Activated CD8-positive, alpha-beta T cell treated with anti-CD3 and anti-CD28 coated beads for 36 hours (primary cell): ENCODE measurements around the gene ITGA2B. TPM values are rescaled to one million over a fixed set of nuclear protein-coding genes. Genes with fewer than 3 reads are reported as not detected.

ENCODE experiments used
- ATAC-seq: fragments of 200-7000 bp; cut with Tn5 transposase; one replicate; pipeline ENCODE4 v1.10.0; 2021; ENCODE audit warnings: mild to moderate bottlenecking, moderate library complexity
- CTCF ChIA-PET: fragments of 350-600 bp; sonication (Branson Sonifier 250); formaldehyde crosslinking; loops from one replicate; lab custom pipeline; 2021; ENCODE audit warnings: antibody characterized with exemption; lab: Charles Lee
- POLR2A ChIA-PET: fragments of 350-600 bp; sonication (Branson Sonifier 250); formaldehyde crosslinking; loops from one replicate; lab custom pipeline; 2021; ENCODE audit warnings: antibody characterized with exemption; lab: Charles Lee
- DNase-seq: peaks from one replicate; pipeline ENCODE4 v3.0.0-alpha.2; 2020
- H3K27ac Mint-ChIP-seq: one replicate; pipeline ENCODE4 v1.8.0; 2021; ENCODE audit warnings: mild to moderate bottlenecking, mixed read lengths
- H3K27me3 Mint-ChIP-seq: one replicate; pipeline ENCODE4 v1.8.0; 2021; ENCODE audit warnings: mixed read lengths
- H3K36me3 Mint-ChIP-seq: one replicate; pipeline ENCODE4 v1.8.0; 2021; ENCODE audit warnings: low read depth, mixed read lengths
- H3K4me1 Mint-ChIP-seq: one replicate; pipeline ENCODE4 v1.8.0; 2021; ENCODE audit warnings: low read depth, mixed read lengths
- H3K4me3 Mint-ChIP-seq: one replicate; pipeline ENCODE4 v1.8.0; 2021; ENCODE audit warnings: mild to moderate bottlenecking, moderate library complexity, mixed read lengths
- H3K9me3 Mint-ChIP-seq: one replicate; pipeline ENCODE4 v1.8.0; 2021; ENCODE audit warnings: mixed read lengths
- CTCF ChIP-seq: fragments of 200-600 bp; IDR thresholded peaks from one replicate; pipeline ENCODE4 v1.8.0; 2022; ENCODE audit warnings: antibody characterized with exemption, mild to moderate bottlenecking
- intact Hi-C: fragments of 100-400 bp; cut with micrococcal nuclease; formaldehyde crosslinking; loops from one replicate; pipeline ENCODE4 v1.10.0; 2022
- total RNA-seq, 2 experiments: library from RNA; stranded (reverse); gene quantifications; one replicate each; pipeline ENCODE4 v1.2.3, GENCODE V29; 2021

The ITGA2B gene
- total RNA-seq, 2 experiments from 2014 or later, result 1.1 to 1.7 TPM

DNA sequence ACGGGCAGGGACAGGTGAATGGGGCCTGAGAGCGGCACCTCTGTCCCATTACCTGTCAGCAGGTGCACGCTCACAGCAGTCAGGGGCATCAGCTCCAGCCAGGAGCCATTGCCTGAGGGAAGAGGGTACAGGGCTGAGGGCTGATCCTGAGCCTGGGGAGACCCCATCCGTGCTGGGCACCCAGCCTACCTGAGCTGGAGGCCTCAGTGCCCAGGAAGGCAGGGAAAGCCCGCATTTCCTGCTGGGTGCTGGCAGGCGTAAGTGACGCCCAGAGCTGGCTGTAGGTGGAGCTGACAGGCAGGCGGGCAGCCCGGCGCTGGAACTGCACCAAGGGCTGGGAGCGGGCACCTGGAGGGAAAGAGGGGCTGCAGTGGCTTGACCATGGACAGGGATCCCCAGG lies 33.2 kb downstream of the ITGA2B start:
- no peaks in the 10 kb centered on the region for H3K27me3 Mint-ChIP-seq
- H3K4me1 Mint-ChIP-seq, result no peaks in the 10 kb centered on the region
- intact Hi-C loops, result no loop called here
- H3K27ac Mint-ChIP-seq, result no peak overlapping the region
- ChIA-PET POLR2A (interaction anchor here (1.5 kb wide), 1 partner anchor 21 kb away, joined by 3 read pairs; no protein-coding TSS in a partner anchor), CTCF (interaction anchor here (1.2 to 3.5 kb wide), 4 partner anchors 11 to 19 kb away, joined by 4 to 14 read pairs (median 9); partner anchors contain the start of gene GRN)
- ATAC-seq, result no peak
- H3K4me3 Mint-ChIP-seq, result no peak overlapping the region
- DNase-seq, result no peak
- H3K9me3 Mint-ChIP-seq, result no peaks in the 10 kb centered on the region
- peaks cover 2% of the 10 kb centered on the region for H3K36me3 Mint-ChIP-seq
- no peak for TF ChIP-seq CTCF

GRCh38 chr17:44355642-44356099 lies 33.8 kb downstream of the ITGA2B start:
- no peak for ATAC-seq
- POLR2A ChIA-PET, result interaction anchor here (1.3 to 1.5 kb wide), 2 partner anchors 21 to 156 kb away, joined by 3 to 4 read pairs; partner anchors contain the start of gene ATXN7L3

GRCh38 chr17:44354582-44355561 lies 34.6 kb downstream of the ITGA2B start:
- CTCF ChIA-PET, result interaction anchor here (0.5 to 6.2 kb wide), 22 partner anchors 7 to 169 kb away, joined by 3 to 51 read pairs (median 4); partner anchors contain the start of genes FAM171A2, GRN and TMUB2
- DNase-seq (peak; percentile 77), ATAC-seq (peak; percentile 55)
- Mint-ChIP-seq H3K4me3 (peak overlapping the region; percentile 64), H3K4me1 (no peaks in the 10 kb centered on the region), H3K9me3 (no peaks in the 10 kb centered on the region), H3K27ac (no peak overlapping the region), H3K27me3 (no peaks in the 10 kb centered on the region), H3K36me3 (peaks cover 2% of the 10 kb centered on the region)
- POLR2A ChIA-PET, result interaction anchor here (1.3 to 1.5 kb wide), 3 partner anchors 20 to 156 kb away, joined by 3 to 4 read pairs (median 3); partner anchors contain the start of gene ATXN7L3
- intact Hi-C loops, result no loop called here
- peak; percentile 65 for TF ChIP-seq CTCF

More at GRCh38 chr17:44355642-44356099, 33.8 kb downstream of the ITGA2B start:
- Mint-ChIP-seq H3K9me3 (no peaks in the 10 kb centered on the region), H3K27ac (no peak overlapping the region), H3K27me3 (no peaks in the 10 kb centered on the region), H3K36me3 (peaks cover 2% of the 10 kb centered on the region), H3K4me1 (no peaks in the 10 kb centered on the region), H3K4me3 (no peak overlapping the region)
- DNase-seq, result no peak
- CTCF ChIA-PET, result interaction anchor here (0.5 to 4.6 kb wide), 5 partner anchors 10 to 146 kb away, joined by 3 to 35 read pairs (median 5); partner anchors contain the start of gene GRN
- intact Hi-C loops, result no loop called here
- no peak for TF ChIP-seq CTCF

DNA sequence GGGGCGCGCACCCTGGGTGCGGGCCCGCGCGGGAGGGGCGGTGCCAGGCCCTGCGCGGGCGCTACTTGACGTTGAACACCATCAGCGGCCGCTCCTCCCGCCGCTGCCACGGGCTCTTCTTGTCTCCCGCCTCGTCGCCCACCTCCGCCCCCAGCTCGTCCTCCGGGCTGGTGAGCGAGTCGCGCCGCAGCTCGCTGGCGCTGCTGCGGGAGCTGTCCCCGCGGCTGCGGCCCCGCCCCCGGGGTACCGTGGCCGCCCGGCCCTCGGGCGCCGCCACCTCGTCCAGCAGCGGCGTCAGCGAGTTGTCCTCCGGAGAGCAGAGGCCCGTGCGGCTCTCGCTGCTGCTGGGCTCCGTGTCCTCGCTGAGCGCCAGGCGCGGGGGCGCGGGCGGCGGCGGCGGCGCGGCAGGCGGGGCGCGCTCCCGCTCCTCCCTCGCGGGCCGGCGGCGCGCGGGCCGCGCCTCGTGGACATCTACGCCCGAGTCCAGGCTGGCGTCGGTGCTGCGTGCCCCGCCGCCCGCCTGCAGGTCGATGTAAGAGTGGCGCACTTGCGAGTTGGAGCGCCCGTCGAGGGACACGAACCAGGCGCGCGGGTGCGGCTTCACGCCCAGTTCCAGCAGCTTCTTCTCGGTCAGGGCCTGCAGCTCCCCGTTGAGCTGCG lies 35.6 kb downstream of the ITGA2B start:
- no peaks in the 10 kb centered on the region for H3K9me3 Mint-ChIP-seq
- DNase-seq (no peak), ATAC-seq (peak; percentile 4)
- intact Hi-C loops, result no loop called here
- ChIA-PET POLR2A (interaction anchor here (1.3 to 1.6 kb wide), 3 partner anchors 31 to 169 kb away, joined by 3 to 5 read pairs (median 5); no protein-coding TSS in a partner anchor), CTCF (interaction anchor here (0.6 to 6.2 kb wide), 22 partner anchors 8 to 410 kb away, joined by 3 to 51 read pairs (median 4); partner anchors contain the start of genes FAM171A2, GRN and TMUB2)
- H3K4me3 Mint-ChIP-seq, result peak overlapping the region; percentile 44
- no peaks in the 10 kb centered on the region for H3K27me3 Mint-ChIP-seq
- H3K27ac Mint-ChIP-seq, result no peak overlapping the region
- peaks cover 2% of the 10 kb centered on the region for H3K36me3 Mint-ChIP-seq
- TF ChIP-seq CTCF, result no peak
- no peaks in the 10 kb centered on the region for H3K4me1 Mint-ChIP-seq
